GM19468 (cell line): ENCODE measurements around the gene KCNH3.

Experiments
- ATAC-seq: cut with Tn5 transposase; IDR thresholded peaks from one replicate; pipeline ENCODE4 v1.9.1; 2021; ENCODE audit warnings: mild to moderate bottlenecking, moderate library complexity, moderate number of reproducible peaks; ENCODE audit not compliant: unreplicated experiment; ENCODE audit errors: extremely low read depth

Gene KCNH3

DNA sequence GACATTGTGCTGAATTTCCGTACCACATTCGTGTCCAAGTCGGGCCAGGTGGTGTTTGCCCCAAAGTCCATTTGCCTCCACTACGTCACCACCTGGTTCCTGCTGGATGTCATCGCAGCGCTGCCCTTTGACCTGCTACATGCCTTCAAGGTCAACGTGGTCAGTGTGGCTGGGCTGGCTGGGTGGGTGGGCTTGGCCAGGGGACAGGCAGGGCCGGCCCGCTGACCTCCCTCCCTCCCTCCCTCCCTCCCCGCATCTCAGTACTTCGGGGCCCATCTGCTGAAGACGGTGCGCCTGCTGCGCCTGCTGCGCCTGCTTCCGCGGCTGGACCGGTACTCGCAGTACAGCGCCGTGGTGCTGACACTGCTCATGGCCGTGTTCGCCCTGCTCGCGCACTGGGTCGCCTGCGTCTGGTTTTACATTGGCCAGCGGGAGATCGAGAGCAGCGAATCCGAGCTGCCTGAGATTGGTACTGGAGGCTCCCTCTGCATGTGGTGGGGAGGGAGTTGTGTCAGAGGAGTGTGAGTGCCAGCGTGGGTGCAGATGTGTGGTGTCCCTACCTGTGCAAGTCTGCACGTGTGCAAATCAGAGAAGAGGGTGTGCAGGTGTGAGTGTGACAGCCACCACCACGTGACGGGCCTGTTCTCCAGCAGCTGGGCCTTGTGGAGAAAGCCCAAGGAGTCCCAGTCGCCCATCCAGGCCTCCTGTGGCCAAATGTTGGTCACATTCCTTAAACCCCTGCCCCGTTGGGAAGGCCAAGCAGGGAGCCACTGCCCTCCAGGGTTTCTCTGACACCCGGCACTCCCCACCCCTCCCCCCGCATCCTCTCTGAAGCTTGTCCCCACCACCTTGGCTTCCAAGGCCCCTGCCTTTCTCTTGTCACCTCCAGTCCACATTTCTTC lies 5.3 kb downstream of the KCNH3 start:
- no peak for ATAC-seq

DNA sequence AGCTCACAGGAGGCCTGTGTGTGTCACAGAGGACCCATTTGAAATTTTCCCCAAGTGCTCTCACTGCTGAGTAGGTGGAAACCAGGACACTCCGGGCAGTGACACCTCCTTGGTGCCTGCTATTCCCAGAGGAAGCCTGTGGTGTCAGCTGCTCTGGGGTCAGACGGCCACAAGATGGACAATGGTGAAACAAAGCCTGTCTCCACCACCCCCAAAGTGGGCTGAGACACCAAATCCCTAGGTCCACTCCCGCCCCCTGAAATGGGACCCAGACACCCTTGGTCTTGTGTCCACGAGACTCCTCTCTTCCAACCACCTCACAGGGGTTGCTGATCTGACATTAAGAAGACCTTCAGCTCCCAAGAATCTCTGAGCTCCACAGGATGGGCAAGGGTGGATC lies 7.0 kb downstream of the KCNH3 start:
- no peak for ATAC-seq

DNA sequence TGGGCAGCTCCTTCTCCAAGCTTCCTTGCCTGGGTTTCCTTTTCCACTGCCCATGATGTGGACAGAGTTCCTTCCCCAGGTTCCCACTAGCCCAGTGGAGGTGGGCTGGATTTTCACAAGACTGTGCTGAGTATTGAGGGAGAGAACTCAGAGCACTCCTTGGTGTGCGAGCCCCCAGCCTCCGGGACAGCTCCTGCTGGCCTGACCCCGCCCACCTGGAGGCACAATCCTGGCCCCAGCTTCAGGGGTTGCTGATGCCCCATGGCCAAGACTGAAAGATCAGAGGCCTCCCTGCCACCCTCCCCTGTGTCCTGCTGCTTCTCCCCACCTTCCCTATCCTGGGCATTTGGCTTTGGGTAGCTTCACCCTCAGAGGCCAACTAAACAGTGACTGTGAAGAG lies 7.7 kb downstream of the KCNH3 start:
- ATAC-seq, result no peak

DNA sequence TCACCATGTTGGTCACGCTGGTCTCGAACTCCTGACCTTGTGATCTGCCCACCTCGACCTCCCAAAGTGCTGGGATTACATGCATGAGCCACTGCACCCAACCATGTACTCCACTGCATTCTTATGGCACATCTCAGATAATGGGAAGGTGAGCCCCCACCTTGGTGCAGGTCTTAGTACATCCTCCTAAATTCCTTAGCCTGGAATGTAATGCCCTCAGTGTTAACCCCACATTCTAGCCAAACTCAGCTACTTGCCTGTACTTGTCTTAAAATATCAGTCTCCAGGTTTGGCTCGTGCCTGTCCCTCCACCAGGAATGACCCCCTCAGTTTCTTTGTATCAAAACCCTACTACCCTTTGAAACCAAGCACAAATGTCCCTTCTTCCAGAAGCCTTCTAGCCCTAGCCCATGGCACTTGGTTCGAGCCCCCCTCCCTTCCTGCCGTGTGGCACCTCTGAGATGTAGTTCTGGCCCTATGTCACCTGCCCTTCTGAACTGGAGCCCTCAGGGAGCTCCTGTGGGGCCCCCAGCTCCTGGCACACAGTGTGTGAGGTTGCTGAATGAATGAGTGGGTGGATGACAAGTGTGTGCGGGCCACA lies 8.4 kb downstream of the KCNH3 start:
- no peak for ATAC-seq

DNA sequence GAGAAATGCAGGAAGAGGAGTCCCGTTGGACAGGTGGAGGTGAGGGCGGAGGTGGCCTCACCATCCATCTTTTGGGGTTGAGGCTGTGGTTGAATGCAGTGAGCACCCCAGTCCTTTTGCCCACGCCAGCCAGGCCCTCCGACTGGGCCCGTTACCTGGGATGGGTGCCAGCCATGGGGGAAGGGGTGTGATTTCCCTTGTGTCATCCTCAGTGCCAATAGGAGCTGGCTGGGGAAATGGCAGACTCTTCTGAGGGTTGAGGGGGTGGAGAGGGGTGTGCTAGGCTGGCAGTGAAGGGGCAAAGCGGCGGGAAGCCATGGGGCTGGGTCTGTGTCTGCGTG lies 9.6 kb downstream of the KCNH3 start:
- no peak for ATAC-seq

DNA sequence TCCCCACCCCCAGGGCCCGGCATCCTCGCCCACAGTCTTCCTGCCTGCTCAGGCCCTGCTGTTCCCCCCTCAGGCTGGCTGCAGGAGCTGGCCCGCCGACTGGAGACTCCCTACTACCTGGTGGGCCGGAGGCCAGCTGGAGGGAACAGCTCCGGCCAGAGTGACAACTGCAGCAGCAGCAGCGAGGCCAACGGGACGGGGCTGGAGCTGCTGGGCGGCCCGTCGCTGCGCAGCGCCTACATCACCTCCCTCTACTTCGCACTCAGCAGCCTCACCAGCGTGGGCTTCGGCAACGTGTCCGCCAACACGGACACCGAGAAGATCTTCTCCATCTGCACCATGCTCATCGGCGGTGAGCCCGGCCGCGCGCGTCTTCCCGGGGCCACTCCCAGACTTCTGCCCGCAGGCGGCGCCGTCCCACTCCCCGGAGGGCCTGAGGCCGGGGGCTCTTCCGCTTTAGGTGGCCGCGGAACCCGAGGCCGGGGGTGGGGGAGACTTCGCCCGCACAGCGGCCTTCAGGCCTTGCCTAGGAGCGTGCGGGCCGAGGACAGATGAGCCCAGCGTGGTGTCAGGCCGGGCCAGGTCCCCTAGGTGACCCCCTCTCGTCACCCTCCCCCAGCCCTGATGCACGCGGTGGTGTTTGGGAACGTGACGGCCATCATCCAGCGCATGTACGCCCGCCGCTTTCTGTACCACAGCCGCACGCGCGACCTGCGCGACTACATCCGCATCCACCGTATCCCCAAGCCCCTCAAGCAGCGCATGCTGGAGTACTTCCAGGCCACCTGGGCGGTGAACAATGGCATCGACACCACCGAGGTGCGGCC lies 10.2 kb downstream of the KCNH3 start:
- no peak for ATAC-seq

DNA sequence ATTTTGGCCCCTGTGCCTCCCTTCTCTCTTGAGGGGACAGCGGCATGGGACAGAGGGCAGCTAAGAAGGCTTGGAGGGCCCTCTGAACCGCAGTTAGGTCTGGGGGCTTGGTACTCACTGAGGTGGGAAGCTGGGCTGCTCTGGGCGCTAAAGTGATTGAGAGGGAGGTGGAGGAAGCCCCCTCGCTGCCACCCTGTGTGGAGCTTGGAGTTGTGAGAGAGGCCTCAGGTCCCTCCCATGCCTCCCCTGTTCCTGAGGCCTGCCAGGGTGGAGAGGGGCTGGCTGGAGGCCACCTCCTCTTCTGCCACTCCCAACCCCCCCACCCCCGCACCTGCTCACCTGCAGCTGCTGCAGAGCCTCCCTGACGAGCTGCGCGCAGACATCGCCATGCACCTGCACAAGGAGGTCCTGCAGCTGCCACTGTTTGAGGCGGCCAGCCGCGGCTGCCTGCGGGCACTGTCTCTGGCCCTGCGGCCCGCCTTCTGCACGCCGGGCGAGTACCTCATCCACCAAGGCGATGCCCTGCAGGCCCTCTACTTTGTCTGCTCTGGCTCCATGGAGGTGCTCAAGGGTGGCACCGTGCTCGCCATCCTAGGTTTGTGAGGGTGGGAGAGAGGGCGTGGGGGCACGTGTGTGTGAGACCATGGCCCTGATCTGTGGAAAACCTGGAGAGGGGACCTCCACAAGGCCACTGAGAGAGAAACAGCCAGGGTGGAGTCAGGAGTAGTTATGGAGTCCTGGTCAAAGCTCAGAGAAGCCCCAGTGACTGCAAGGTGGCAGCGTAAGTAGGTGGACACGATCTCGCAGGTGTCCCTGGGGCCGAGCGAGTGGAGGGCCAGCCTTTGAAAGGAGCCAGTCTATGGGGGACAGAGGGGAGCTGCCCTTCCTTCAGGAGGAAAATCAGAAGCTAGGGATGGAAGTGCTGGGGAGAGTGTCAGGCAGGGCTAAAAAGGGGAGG lies 11.2 kb downstream of the KCNH3 start:
- ATAC-seq, result no peak

DNA sequence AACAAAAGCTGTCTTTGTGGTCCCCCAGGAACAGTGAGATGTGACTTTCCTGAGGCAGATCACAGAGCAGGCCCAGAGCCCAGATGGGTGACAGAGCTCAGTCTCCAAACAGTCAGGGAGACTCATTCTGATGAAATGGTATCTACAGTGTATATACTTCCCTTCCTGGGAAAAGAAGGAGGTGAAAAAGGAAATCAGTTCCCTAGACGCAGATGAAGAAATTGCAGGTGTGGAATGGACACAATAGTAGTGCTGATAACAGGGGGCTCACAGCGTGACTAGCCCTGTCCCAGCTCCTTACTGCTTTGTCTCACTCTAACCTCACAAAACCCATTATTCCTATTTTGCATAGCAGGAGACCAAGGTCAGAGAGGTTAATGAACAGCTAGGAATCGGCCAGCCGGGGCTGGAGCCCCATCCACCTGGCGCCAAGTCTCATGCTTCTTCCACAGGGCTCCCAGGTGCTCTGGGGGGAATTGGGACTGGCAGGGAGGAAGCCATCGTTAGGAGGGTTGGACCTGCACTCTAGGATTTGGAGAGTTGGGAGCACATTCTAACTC lies 11.9 kb downstream of the KCNH3 start:
- ATAC-seq, result no peak

DNA sequence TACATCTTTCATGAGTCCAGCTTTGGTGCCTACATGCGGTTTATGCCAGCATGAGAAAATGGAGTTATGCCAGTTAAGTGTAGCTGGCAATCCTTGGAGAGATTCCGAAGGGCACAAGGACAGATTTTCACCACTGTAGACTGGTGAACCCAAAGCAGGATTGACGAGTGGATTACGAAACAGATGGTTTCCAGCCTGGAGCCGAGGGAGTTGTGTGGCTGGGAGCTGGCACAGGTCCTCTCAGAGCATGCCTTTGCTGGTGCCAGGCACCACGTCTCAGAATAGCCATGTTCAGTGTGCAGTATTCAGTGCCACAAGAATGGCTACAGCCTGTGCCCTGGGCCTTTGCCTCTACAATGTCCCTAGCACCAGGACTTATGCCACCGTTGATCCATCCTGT lies 13.2 kb downstream of the KCNH3 start:
- no peak for ATAC-seq

DNA sequence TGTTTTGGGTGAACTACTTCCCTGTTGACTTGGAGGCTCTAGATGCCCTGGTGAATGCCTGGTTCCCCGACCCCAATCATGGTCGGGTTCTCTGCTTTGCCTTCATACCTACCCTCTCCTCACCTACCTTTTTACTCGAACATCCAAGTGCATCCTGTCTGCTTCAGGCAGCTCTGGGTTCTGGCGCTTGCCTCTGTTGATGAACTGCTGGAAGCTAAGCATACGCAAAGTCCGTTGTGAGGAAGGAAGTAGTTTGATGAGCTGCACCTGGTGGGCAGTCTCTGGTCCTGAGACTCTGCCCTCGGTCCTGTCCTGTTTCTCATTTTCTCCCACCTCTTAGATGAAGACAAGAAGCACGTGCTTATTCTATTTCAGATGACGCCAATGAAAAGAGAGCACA lies 13.6 kb downstream of the KCNH3 start:
- no peak for ATAC-seq

DNA sequence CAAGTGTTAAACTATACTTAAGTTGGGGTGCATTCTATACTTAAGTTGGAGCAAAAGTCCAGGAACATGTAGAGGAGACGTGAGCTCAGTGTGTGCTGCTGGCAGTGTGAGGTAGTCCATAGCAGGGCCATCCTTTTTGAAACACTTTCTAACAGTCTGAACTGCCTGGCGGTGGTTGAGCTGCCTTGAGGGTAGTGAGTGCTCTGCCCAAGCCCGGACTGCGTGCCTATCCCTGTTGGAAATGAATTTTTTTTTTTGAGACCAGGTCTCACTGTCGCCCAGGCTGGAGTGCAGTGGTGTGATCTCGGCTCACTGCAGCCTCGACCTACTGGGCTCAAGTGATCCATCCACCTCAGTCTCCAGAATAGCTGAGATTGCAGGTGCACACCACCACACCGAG lies 14.1 kb downstream of the KCNH3 start:
- no peak for ATAC-seq

DNA sequence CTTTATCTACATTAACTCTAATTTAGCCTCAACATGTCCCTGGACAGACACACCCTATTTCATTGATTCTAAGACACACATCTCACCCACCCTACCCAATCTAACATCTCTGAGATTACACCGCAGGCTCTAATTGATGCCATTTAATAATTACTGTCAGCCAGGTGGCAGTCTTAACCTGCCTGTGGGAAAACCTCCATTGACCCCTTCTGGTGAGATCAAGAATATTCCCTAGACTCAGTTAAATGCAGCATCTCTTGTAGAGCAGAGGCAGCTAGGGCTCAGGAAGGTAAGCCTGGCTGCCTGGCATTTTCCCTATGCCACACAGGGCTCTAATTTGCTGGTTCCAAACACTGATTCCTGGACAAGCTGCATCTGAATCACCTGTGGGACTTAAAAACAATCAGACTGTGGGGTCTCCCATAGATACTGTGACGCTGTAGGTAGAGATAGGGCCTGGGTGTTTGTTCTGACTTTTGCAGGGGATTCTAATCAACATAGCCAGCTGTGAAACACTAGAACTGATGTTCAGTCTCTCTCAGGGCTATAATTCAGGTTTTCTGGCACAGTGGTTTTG lies 14.8 kb downstream of the KCNH3 start:
- ATAC-seq, result no peak

DNA sequence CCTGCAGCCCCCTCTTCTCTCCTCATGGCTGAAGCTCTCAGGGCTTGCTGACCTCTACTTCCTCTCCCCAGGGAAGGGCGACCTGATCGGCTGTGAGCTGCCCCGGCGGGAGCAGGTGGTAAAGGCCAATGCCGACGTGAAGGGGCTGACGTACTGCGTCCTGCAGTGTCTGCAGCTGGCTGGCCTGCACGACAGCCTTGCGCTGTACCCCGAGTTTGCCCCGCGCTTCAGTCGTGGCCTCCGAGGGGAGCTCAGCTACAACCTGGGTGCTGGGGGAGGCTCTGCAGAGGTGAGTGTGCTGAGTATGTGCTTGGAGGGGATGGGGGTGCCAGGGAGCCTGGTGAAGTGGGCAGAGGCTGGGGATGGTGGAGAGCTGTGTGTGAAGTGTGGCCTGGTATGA lies 15.4 kb downstream of the KCNH3 start:
- ATAC-seq, result no peak

DNA sequence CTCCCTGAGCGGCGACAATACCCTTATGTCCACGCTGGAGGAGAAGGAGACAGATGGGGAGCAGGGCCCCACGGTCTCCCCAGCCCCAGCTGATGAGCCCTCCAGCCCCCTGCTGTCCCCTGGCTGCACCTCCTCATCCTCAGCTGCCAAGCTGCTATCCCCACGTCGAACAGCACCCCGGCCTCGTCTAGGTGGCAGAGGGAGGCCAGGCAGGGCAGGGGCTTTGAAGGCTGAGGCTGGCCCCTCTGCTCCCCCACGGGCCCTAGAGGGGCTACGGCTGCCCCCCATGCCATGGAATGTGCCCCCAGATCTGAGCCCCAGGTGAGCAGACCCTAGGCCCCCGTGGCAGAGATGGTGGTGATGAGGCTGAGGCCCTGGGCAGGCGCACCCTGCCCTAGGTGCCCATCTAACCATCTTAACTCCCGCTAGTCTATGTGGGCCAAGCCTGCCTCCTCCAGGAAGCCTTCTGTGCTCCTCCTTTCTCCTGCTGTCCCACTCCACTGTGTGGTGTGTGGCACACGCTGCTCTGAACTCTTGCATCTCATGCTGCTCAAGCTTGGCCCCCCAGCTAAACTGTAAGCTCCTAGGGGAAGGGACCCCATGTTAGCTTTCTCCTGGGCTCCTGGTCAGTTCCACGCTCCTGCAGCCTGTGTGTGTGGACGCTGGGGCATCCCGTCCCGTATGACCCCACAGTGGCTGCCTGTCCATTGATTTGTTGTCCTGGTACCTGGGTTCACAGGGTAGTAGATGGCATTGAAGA lies 17.0 kb downstream of the KCNH3 start:
- ATAC-seq, result no peak

DNA sequence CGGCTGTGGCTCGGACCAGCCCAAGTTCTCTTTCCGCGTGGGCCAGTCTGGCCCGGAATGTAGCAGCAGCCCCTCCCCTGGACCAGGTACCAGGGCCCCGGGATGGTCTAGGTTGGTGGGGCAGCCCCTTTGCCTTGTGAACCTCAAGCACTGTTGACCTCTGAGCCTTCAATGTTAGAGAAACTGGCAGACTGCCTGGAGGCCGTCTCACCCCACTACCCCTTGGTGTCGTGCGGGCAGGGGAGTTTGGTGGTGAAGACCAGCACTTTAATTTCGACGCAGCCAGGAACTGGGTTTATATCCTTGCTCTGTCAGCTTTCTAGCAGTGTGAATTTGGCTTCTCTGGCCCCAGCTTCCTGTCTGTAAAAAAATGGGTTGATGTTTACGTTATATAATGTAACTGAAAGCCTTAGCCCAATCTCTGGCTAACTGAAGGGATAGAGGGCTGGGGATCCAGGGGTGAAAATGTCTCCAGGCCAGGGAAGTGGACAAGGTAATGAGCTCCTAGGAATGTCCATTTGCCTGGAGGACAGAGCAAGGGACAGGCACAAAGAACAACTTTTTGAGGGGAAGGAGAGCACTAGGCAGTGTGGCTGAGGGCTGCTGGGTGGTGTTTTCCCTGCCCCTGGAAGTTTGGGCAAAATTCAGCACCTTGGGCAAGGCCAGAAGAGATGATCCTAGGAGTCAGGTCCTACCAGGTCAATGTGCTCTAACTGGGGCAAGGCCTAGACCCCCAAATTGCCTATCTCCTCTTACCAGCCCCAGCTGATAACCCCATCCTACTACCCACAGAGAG lies 17.8 kb downstream of the KCNH3 start:
- no peak for ATAC-seq

DNA sequence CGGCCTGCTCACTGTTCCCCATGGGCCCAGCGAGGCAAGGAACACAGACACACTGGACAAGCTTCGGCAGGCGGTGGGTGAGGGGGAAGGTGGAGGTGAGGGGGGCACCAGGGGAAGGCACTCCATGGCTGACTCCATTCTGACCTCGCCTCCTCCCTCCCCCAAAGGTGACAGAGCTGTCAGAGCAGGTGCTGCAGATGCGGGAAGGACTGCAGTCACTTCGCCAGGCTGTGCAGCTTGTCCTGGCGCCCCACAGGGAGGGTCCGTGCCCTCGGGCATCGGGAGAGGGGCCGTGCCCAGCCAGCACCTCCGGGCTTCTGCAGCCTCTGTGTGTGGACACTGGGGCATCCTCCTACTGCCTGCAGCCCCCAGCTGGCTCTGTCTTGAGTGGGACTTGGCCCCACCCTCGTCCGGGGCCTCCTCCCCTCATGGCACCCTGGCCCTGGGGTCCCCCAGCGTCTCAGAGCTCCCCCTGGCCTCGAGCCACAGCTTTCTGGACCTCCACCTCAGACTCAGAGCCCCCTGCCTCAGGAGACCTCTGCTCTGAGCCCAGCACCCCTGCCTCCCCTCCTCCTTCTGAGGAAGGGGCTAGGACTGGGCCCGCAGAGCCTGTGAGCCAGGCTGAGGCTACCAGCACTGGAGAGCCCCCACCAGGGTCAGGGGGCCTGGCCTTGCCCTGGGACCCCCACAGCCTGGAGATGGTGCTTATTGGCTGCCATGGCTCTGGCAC lies 18.5 kb downstream of the KCNH3 start:
- ATAC-seq, result no peak

DNA sequence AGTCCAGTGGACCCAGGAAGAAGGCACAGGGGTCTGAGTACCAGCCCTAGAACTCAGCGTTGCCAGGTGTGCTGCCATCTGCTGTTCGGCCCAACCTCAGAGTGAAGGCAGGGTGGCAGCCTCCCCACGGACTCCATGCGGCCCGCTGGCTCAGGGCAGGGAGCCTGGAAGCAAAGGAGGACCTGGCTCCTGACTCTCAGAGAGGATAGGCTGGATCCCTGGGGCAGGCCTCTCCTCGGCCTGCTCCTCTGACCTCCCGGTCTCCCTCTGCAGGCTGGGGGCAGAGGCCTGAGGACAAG lies 19.0 kb downstream of the KCNH3 start:
- no peak for ATAC-seq
